ENCODE results near the gene TTLL6. TPM values are rescaled to one million over a fixed set of nuclear protein-coding genes. Genes with fewer than 3 reads are reported as not detected.

TTLL6 gene
- total RNA-seq (2022; extraction: Qiagen RNA extraction; ENCODE audit: low read depth) = 0.48 to 0.97 TPM (median 0.71 TPM) in 5 replicates

GRCh38 chr17:48816774-48817590, at the start of gene TTLL6:
Gene TTLL6, minus strand, starts transcription at chr17:48817229. Its CDS starts 157 bp downstream, at chr17:48817072.

GRCh38 chr17:48830840-48831548, 14.0 kb upstream of the TTLL6 start, which contains the start of gene CALCOCO2:
Gene CALCOCO2, plus strand, starts transcription at chr17:48831035. Its CDS starts 10,673 bp downstream, at chr17:48841708.

GRCh38 chr17:48728232-48729231, 88.5 kb downstream of the TTLL6 start, which contains the start of gene HOXB13:
Gene HOXB13, minus strand, starts transcription at chr17:48728750. Its CDS starts 157 bp downstream, at chr17:48728593.

GRCh38 chr17:48722915-48723422, 94.1 kb downstream of the TTLL6 start, which contains the start of gene PRAC2:
Gene PRAC2, plus strand, starts transcription at chr17:48723185. Its CDS starts 1,226 bp downstream, at chr17:48724411.

GRCh38 chr17:48722201-48722907, 94.7 kb downstream of the TTLL6 start, which contains the start of gene PRAC1:
Gene PRAC1, minus strand, starts transcription at chr17:48722518. Its CDS starts 126 bp downstream, at chr17:48722392.

Other genes with a start within 250 kb of the TTLL6 start
- 0.09 to 0.15 TPM (median 0.12 TPM) in 3 of 5 replicates, not detected in the others for gene HOXB4, start 238.9 kb downstream of the TTLL6 start, total RNA-seq (2022; extraction: Qiagen RNA extraction; ENCODE audit: low read depth)
- 3.9 to 6.7 TPM (median 4.8 TPM) in 5 replicates for gene HOXB3, start 227.0 kb downstream of the TTLL6 start, total RNA-seq (2022; extraction: Qiagen RNA extraction; ENCODE audit: low read depth)
- gene HOXB5, start 223.4 kb downstream of the TTLL6 start, total RNA-seq (2022; extraction: Qiagen RNA extraction; ENCODE audit: low read depth) = 1.5 to 2.9 TPM (median 2.5 TPM) in 5 replicates
- gene HOXB6, start 212.2 kb downstream of the TTLL6 start, total RNA-seq (2022; extraction: Qiagen RNA extraction; ENCODE audit: low read depth) = 4.0 to 6.9 TPM (median 5.4 TPM) in 5 replicates
- gene HOXB7, start 206.2 kb downstream of the TTLL6 start, total RNA-seq (2022; extraction: Qiagen RNA extraction; ENCODE audit: low read depth) = 31.1 to 41.0 TPM (median 33.2 TPM) in 5 replicates
- 7.8 to 12.5 TPM (median 10.2 TPM) in 5 replicates for gene HOXB8, start 201.9 kb downstream of the TTLL6 start, total RNA-seq (2022; extraction: Qiagen RNA extraction; ENCODE audit: low read depth)
- gene HOXB9, start 190.9 kb downstream of the TTLL6 start, total RNA-seq (2022; extraction: Qiagen RNA extraction; ENCODE audit: low read depth) = 7.5 to 8.8 TPM (median 8.6 TPM) in 5 replicates
- not detected in 5 replicates for gene PRAC1, start 94.7 kb downstream of the TTLL6 start, total RNA-seq (2022; extraction: Qiagen RNA extraction; ENCODE audit: low read depth)
- gene PRAC2, start 94.0 kb downstream of the TTLL6 start, total RNA-seq (2022; extraction: Qiagen RNA extraction; ENCODE audit: low read depth) = not detected in 5 replicates
- 1.6 to 2.4 TPM (median 2.2 TPM) in 5 replicates for gene HOXB13, start 88.5 kb downstream of the TTLL6 start, total RNA-seq (2022; extraction: Qiagen RNA extraction; ENCODE audit: low read depth)
- gene CALCOCO2, start 13.8 kb upstream of the TTLL6 start, total RNA-seq (2022; extraction: Qiagen RNA extraction; ENCODE audit: low read depth) = 65.4 to 93.9 TPM (median 72.0 TPM) in 5 replicates
- 489 to 693 TPM (median 562 TPM) in 5 replicates for gene ATP5MC1, start 75.6 kb upstream of the TTLL6 start, total RNA-seq (2022; extraction: Qiagen RNA extraction; ENCODE audit: low read depth)
- gene UBE2Z, start 91.2 kb upstream of the TTLL6 start, total RNA-seq (2022; extraction: Qiagen RNA extraction; ENCODE audit: low read depth) = 117 to 129 TPM (median 124 TPM) in 5 replicates
- 274 to 350 TPM (median 305 TPM) in 5 replicates for gene SNF8, start 127.6 kb upstream of the TTLL6 start, total RNA-seq (2022; extraction: Qiagen RNA extraction; ENCODE audit: low read depth)
- gene GIP, start 151.4 kb upstream of the TTLL6 start, total RNA-seq (2022; extraction: Qiagen RNA extraction; ENCODE audit: low read depth) = 3.7 to 4.9 TPM (median 4.4 TPM) in 5 replicates
- 52.3 to 95.3 TPM (median 84.2 TPM) in 5 replicates for gene IGF2BP1, start 180.2 kb upstream of the TTLL6 start, total RNA-seq (2022; extraction: Qiagen RNA extraction; ENCODE audit: low read depth)

Data from A549 treated with RU486 at 1 μM for 4 hours (cell line).